Nephron progenitor cell (in vitro differentiated cells): ENCODE results near the gene TAF1D.

Experiments used
- DNase-seq: peaks from one replicate; pipeline ENCODE4 v3.0.0; 2021
- H3K27ac Mint-ChIP-seq: 2 replicates; pipeline ENCODE4 v1.8.0; 2021; ENCODE audit warnings: mild to moderate bottlenecking, moderate library complexity, mixed read lengths
- H3K27me3 Mint-ChIP-seq: 2 replicates; pipeline ENCODE4 v1.8.0; 2021; ENCODE audit warnings: mild to moderate bottlenecking, low read depth, mixed read lengths; ENCODE audit not compliant: poor library complexity
- H3K36me3 Mint-ChIP-seq: 2 replicates; pipeline ENCODE4 v1.8.0; 2021; ENCODE audit warnings: low read depth, mixed read lengths
- H3K4me1 Mint-ChIP-seq: 2 replicates; pipeline ENCODE4 v1.8.0; 2021; ENCODE audit warnings: mixed read lengths
- H3K4me3 Mint-ChIP-seq: 2 replicates; pipeline ENCODE4 v1.8.0; 2021; ENCODE audit warnings: mild to moderate bottlenecking, moderate library complexity, mixed read lengths
- H3K9me3 Mint-ChIP-seq: 2 replicates; pipeline ENCODE4 v1.8.0; 2021; ENCODE audit warnings: mild to moderate bottlenecking, moderate library complexity, mixed read lengths
- CTCF ChIP-seq: fragments of 200-600 bp; sonication (generic); IDR thresholded peaks from 2 replicates; pipeline ENCODE4 v1.5.0; 2021; ENCODE audit warnings: antibody characterized with exemption

The TAF1D gene

GRCh38 chr11:93694109-93694508 lies 47.2 kb downstream of the TAF1D start:
- TF ChIP-seq CTCF: no peak
- Mint-ChIP-seq H3K27ac (no peak overlapping the region), H3K9me3 (no peaks in the 10 kb centered on the region), H3K4me1 (no peaks in the 10 kb centered on the region), H3K36me3 (peaks cover 65% of the 10 kb centered on the region), H3K4me3 (no peak overlapping the region), H3K27me3 (no peaks in the 10 kb centered on the region)
- DNase-seq: no peak

GRCh38 chr11:93689240-93689639 lies 52.1 kb downstream of the TAF1D start:
- Mint-ChIP-seq H3K27ac (peak overlapping the region; percentile 9), H3K27me3 (no peaks in the 10 kb centered on the region), H3K36me3 (peaks cover 59% of the 10 kb centered on the region), H3K9me3 (no peaks in the 10 kb centered on the region), H3K4me1 (no peaks in the 10 kb centered on the region), H3K4me3 (no peak overlapping the region)
- TF ChIP-seq CTCF: no peak
- no peak for DNase-seq

- no peaks in the 10 kb centered on the region for H3K27me3 Mint-ChIP-seq
- H3K4me1 Mint-ChIP-seq: no peaks in the 10 kb centered on the region
- peaks cover 74% of the 10 kb centered on the region for H3K36me3 Mint-ChIP-seq
These were observed 54.5 kb downstream of the TAF1D start for GRCh38 chr11:93686812-93687211.

GRCh38 chr11:93686226-93686625 lies 55.1 kb downstream of the TAF1D start:
- H3K27me3 Mint-ChIP-seq: no peaks in the 10 kb centered on the region
- DNase-seq: no peak
- no peaks in the 10 kb centered on the region for H3K9me3 Mint-ChIP-seq
- no peak overlapping the region for H3K27ac Mint-ChIP-seq
- H3K4me1 Mint-ChIP-seq: no peaks in the 10 kb centered on the region
- H3K4me3 Mint-ChIP-seq: no peak overlapping the region
- TF ChIP-seq CTCF: no peak
- peaks cover 74% of the 10 kb centered on the region for H3K36me3 Mint-ChIP-seq

More at GRCh38 chr11:93686812-93687211, 54.5 kb downstream of the TAF1D start:
- no peak overlapping the region for H3K27ac Mint-ChIP-seq
- no peak for DNase-seq
- TF ChIP-seq CTCF: no peak
- no peak overlapping the region for H3K4me3 Mint-ChIP-seq
- H3K9me3 Mint-ChIP-seq: no peaks in the 10 kb centered on the region
